GM12872 (cell line): ENCODE data around the gene HDAC4.

Source experiments
- TF ChIP-seq, protein P1 (sequence below): IDR thresholded peaks from 3 replicates; pipeline ENCODE4 v1.5.1; 2011; ENCODE audit warnings: low read depth, mild to moderate bottlenecking, low read length, moderate library complexity; ENCODE audit not compliant: insufficient read depth

The HDAC4 gene

DNA sequence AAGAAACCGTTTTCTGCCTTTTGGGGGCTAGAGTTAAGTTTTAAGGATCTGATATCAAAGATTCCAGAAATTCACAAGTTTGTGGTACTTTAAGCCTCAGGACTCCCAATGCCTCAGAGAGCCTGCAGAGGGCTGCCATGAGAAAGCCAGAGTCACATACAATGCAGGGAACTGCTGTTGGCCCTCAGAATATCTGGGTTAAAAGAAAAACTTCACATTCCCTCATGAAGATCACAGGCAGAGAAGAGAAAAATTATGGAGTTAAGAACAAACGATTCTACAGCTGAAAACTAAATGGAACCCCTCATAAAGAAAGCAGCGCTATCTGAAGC, 39.5 kb downstream of the HDAC4 start:
- TF ChIP-seq, protein P1, sequence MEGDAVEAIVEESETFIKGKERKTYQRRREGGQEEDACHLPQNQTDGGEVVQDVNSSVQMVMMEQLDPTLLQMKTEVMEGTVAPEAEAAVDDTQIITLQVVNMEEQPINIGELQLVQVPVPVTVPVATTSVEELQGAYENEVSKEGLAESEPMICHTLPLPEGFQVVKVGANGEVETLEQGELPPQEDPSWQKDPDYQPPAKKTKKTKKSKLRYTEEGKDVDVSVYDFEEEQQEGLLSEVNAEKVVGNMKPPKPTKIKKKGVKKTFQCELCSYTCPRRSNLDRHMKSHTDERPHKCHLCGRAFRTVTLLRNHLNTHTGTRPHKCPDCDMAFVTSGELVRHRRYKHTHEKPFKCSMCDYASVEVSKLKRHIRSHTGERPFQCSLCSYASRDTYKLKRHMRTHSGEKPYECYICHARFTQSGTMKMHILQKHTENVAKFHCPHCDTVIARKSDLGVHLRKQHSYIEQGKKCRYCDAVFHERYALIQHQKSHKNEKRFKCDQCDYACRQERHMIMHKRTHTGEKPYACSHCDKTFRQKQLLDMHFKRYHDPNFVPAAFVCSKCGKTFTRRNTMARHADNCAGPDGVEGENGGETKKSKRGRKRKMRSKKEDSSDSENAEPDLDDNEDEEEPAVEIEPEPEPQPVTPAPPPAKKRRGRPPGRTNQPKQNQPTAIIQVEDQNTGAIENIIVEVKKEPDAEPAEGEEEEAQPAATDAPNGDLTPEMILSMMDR = no peak

DNA sequence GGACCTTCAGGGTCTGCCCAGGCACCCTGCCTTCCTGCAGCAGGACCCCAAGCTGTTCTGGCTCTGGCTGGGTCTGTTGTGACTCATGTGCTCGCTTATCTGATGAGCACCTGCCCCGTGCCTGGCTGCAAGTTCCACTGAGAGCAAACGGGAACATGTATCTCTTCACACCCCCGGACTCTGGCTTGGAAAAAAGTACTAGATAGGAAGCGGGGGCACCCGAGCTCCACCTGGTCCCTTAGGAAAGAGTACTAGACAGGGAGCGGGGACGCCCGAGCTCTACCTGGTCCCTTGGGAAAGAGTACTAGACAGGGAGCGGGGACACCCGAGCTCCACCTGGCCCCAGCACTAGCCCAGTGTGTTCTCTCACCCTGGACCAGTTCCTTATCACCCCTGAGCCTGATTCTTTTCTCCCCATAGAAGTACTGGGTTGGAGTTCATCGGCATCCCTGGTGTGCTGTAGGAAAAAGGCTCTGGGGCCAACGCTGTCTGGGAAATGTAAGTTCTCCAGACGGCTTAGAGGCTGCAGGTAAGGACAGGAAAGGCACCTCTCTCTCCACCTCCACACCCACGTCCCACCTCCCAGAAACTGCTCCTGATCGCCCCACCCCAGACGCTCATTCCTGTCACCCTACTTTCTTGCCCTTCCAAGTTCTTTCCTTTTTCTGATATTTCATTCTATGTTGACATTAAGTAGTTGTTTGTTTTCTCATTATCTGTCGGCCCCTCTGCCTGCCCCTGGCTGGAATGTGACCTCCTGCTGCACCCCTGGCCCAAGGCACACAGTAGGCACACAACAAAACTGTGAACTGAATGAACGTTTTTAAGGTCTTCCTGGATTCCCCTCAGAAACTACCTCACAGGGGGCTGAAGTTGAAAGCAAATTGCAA, 40.2 kb downstream of the HDAC4 start:
- TF ChIP-seq, protein P1 = no peak

DNA sequence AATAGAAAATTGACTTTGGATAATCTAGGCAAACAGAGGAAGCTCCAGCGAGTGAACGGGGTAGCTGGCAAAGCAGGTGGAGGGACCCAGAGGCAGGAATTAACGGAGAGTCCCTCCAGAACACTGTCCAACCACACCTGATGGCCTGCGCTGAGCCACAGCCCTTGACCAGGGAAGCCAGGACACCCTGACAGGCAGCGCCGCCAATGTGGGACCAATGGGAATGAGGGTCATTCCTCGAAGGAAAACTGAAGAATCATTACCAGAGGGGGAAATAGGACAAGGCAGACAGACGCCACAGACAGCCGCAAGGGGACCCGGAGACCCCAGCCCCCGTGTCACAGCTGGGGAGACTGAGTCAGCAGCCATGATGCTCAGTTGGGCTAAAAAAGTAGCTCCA, 40.8 kb downstream of the HDAC4 start:
- TF ChIP-seq, protein P1 = no peak

DNA sequence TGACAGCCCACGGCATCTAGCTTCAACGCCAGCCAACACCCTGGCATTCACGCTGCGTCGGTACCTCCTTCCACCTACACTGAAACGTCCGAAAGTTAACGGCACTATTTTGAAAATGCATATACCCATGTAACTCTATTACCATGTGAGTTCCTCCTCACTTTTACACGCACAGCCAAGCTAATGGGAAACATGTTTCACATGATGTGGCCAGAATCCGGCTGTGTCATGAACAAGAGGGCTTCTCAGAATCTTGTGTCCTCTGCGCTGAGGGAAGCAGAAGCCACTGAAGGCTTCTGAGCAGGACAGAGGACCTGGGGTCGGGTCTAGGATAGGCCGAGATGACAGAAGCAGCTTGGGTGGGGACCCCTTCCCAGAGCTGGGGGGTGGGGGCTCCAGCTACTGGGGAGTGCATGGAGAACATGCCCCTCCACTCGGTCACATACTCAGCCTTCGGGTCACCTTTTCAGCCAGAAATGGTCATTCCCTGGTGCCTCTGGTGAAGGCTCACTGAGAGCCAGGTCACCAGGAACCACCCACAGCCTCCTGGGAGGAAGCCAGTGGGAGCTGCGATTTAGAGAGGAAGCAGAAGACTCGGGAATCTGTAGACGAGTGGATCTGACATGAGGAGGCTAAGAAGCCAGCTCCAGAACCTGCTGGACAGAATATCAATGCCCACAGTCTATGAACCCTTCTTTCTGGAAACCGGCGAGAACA, 41.5 kb downstream of the HDAC4 start:
- TF ChIP-seq, protein P1 = no peak

DNA sequence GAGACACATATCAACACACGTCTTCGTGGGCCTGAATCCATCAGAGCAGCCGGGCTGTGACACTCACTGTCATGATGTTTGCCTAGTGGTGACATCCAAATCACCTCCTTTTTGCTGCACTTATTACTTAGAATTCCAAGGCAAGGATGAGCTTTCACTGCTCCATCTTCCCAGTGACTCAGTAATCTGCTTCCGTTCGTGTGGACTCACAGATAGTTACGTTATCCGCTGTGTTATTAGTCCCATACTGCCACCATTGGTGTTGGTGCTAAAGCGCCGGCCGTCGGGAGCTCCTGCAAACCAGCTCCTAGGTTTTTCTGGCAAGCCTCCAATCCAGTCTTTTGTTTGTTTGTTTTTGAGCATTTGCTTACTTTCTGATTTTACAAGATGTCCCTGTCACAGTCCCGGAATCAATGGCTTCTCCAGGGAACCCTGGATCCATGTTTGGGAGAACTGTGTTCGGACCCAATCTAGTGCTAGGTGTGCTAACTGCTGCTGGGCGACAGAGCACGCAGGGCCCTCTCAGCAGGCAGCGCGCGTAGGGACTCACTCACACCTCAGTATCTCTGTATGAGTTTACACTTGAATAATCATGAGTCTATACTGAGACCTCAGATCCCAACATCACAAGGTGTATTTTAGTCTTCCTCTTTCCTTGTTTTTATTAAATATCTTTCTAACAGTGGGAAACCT, 42.6 kb downstream of the HDAC4 start:
- TF ChIP-seq, protein P1 = no peak

DNA sequence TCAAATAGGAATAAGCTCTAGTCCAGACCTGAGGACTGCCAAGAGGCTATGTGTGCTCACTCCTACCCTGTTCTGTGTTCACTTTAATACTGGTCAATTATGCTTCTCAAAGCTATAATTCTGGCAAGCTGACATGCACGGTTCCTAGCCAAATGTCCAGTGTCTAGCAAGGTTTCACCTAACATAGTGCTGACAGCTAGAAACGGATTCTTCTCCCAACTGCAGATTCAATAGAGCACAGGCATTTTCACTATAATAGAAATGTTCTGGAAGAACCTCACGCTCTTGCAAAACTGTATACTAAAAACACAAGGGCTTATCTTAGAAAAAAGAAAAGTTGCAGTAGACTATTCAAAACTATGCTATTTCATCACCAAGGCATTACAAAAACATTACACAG, 45.1 kb downstream of the HDAC4 start:
- TF ChIP-seq, protein P1 = no peak

DNA sequence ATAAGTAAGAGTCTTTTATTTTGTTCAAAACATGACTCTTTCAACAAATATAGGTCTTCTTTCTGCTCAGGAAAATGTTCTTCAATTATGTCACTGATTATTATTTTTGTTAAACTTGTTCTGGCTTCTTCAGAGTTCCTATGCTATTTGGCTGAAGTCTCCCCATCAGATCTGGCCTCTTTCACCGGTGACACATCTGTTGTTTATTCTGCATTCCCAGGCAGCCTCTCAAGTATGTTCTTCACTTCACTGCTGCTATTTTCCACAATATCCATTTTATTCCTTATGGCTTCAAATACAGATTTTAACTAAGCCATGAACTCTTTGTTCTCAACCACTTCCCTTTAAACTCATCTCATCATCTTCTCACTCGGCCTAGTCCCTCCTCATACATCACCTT, 45.7 kb downstream of the HDAC4 start:
- TF ChIP-seq, protein P1 = no peak
